ENCODE measurements around the gene MAD1L1. TPM values are rescaled to one million over a fixed set of nuclear protein-coding genes. Genes with fewer than 3 reads are reported as not detected.

Gene MAD1L1
- total RNA-seq, 4 donors from 2014 or later: 22.3 to 56.6 (median 35.0) TPM

- no peak for TF ChIP-seq POLR2AphosphoS5 (IDR thresholded peaks at IDR 0.05)
- TF ChIP-seq POLR2A (IDR thresholded peaks at IDR 0.05): no peak
- no peak for TF ChIP-seq EP300 (IDR thresholded peaks at IDR 0.05)
- no peak for TF ChIP-seq CTCF (IDR thresholded peaks at IDR 0.05)
- H3K9me3 ChIP-seq: no peaks in the 10 kb centered on the region
Observed at GRCh38 chr7:1888425-1888824, 344.3 kb downstream of the MAD1L1 start.

GRCh38 chr7:1887251-1887650 is 345.5 kb downstream of the MAD1L1 start:
- no peak for ATAC-seq
- Histone ChIP-seq H3K27ac (no peak overlapping the region), H3K27me3 (no peaks in the 10 kb centered on the region), H3K4me3 (no peak overlapping the region), H3K36me3 (peaks cover 0 to 31% of the 10 kb centered on the region in 2 donors), H3K4me1 (no peaks in the 10 kb centered on the region), H3K9me3 (no peaks in the 10 kb centered on the region)
- TF ChIP-seq POLR2AphosphoS5 (IDR thresholded peaks at IDR 0.05): no peak
- WGBS, 2 donors (ENCODE audit: low coverage in 1 of 2): 60 to 90% methylated on average over 1 to 2 of the region's 10 CpGs

More at GRCh38 chr7:1888425-1888824, 344.3 kb downstream of the MAD1L1 start:
- Histone ChIP-seq H3K36me3 (peaks cover 0 to 31% of the 10 kb centered on the region in 2 donors), H3K27ac (no peak overlapping the region), H3K27me3 (no peaks in the 10 kb centered on the region), H3K4me1 (no peaks in the 10 kb centered on the region), H3K4me3 (no peak overlapping the region)
- ATAC-seq: no peak
- WGBS, 2 donors (ENCODE audit: low coverage in 1 of 2): 100% methylated on average over 1 of the region's 12 CpGs; no CpG with 5 or more reads in 1 of the 2 donors

GRCh38 chr7:1886361-1887064 is 346.2 kb downstream of the MAD1L1 start:
- H3K9me3 ChIP-seq: no peaks in the 10 kb centered on the region
- H3K36me3 ChIP-seq: peaks cover 0 to 31% of the 10 kb centered on the region in 2 donors
- no peaks in the 10 kb centered on the region for H3K27me3 ChIP-seq
- H3K4me1 ChIP-seq: no peaks in the 10 kb centered on the region
- ATAC-seq: no peak
- 90 to 100% methylated on average over 2 to 5 of the region's 19 CpGs for WGBS, 2 donors (ENCODE audit: low coverage in 1 of 2)
- H3K27ac ChIP-seq: no peak overlapping the region
- H3K4me3 ChIP-seq: no peak overlapping the region
- no peak for TF ChIP-seq CTCF (IDR thresholded peaks at IDR 0.05)
- TF ChIP-seq POLR2AphosphoS5 (IDR thresholded peaks at IDR 0.05): no peak
- TF ChIP-seq EP300 (IDR thresholded peaks at IDR 0.05): no peak
- TF ChIP-seq POLR2A (IDR thresholded peaks at IDR 0.05): no peak

GRCh38 chr7:1885465-1886226 is 347.1 kb downstream of the MAD1L1 start:
- H3K4me1 ChIP-seq: no peaks in the 10 kb centered on the region
- no peaks in the 10 kb centered on the region for H3K9me3 ChIP-seq
- no peak overlapping the region for H3K4me3 ChIP-seq
- H3K36me3 ChIP-seq: peaks cover 0 to 33% of the 10 kb centered on the region in 2 donors
- whole genome bisulfite sequencing, 2 donors (ENCODE audit: low coverage in 1 of 2): 87 to 93% methylated on average over 2 to 3 of the region's 28 CpGs
- H3K27ac ChIP-seq: no peak overlapping the region
- TF ChIP-seq CTCF (IDR thresholded peaks at IDR 0.05): no peak
- TF ChIP-seq POLR2AphosphoS5 (IDR thresholded peaks at IDR 0.05): no peak
- no peak for TF ChIP-seq EP300 (IDR thresholded peaks at IDR 0.05)
- TF ChIP-seq POLR2A (IDR thresholded peaks at IDR 0.05): no peak
- H3K27me3 ChIP-seq: no peaks in the 10 kb centered on the region
- no peak for ATAC-seq

- Histone ChIP-seq H3K4me3 (no peak overlapping the region), H3K27ac (no peak overlapping the region), H3K9me3 (peaks cover 0 to under 1% (median 0%) of the 10 kb centered on the region in 3 donors), H3K36me3 (peaks cover 0 to 41% of the 10 kb centered on the region in 2 donors), H3K27me3 (no peaks in the 10 kb centered on the region), H3K4me1 (no peaks in the 10 kb centered on the region)
- 80 to 100% methylated on average over 3 of the region's 26 CpGs for WGBS, 2 donors (ENCODE audit: low coverage in 1 of 2)
- ATAC-seq: no peak
- TF ChIP-seq CTCF (IDR thresholded peaks at IDR 0.05) (no peak), EP300 (IDR thresholded peaks at IDR 0.05) (no peak), POLR2A (IDR thresholded peaks at IDR 0.05) (no peak), POLR2AphosphoS5 (IDR thresholded peaks at IDR 0.05) (no peak)
Observed at GRCh38 chr7:1884583-1885350, 348.0 kb downstream of the MAD1L1 start.
